ENCODE measurements around the gene LPCAT3.
A peak's percentile ranks its signal among the peaks of the same experiment; 100 is the strongest.

Gene LPCAT3

DNA sequence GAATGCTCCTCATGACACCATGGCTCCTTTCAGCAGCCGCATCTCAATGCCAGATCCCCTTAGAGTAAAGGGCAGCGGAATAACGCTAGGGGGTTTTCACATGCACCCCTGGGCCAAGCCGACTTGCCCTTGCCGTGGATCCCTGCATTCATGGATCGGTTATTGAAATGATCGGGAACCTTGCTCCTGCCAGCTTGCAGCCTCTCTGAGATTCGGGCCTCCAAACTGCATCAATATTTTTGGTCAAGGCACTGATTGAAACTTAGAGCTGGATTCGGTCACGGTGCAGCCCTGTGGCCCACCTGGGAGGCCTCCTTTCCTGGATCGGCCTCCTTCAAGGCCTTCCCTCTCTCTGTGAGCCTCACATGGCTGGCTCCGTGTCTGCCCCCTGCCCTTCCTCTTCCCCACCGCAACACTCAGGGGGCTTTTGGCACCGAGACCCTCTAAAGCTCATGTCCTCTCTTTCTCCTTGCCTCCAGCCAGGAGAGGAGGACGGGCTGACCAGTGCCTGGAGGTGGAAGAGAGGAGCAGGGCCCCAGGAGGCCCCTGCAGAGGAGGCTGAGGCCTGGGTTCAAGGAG is 65.3 kb downstream of the LPCAT3 start:
- no peak for ATAC-seq
- peak; percentile 49 for DNase-seq

DNA sequence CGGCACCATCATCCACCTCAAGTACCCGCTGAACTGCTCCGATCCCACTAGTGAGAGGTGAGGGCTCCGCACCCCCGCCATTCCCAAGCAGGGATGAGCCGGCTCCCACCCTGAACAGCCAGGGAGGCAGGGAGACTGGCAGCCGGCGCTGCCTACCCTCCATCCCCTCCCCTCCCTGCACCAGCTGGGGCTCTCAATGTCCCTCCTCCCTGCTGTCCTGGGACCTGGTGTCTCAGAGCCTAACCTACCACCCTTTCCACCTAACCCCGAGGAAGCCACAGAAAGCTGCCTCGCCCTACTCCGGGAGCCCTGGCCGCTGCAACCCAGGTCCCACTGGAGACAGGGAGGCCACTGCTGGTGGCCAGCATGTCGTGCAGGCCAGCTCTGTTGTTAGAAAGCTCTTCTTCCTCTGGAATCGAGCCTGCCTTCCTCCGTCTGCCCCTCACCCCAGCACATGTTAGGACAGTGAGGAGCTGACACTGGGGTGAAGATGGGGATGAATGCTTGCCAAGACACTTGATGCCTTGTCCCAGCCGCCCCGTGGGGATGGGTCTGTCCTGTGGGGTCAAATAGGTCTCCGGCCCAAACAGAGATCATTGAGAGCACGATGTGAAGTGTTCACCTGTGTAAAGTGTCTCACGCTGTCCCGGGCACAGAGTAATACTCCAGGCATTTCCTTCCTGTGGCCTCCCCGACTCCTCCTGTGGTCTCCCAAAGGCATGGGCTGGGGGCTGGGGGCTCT is 66.0 kb downstream of the LPCAT3 start:
- peak; percentile 39 for DNase-seq

DNA sequence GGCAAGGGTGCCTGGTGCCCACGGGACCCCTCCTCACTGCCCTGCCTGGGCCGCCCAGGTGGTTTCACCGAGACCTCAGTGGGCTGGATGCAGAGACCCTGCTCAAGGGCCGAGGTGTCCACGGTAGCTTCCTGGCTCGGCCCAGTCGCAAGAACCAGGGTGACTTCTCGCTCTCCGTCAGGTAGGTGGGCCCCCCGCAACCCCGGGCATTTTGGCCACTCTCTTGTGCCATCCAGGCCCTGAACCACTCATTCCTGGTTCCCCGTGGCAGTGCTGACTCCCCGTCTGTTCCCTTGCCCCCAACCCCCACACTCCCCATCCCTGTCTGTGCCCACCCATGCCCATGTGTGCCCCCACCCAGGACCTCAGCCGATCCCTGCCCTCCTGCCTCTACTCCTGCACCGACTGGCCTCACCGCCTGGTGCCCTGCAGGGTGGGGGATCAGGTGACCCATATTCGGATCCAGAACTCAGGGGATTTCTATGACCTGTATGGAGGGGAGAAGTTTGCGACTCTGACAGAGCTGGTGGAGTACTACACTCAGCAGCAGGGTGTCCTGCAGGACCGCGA is 66.6 kb downstream of the LPCAT3 start:
- ATAC-seq (no peak), DNase-seq (peak; percentile 51)

More for the DNA sequence above, 66.0 kb downstream of the LPCAT3 start:
- no peak for ATAC-seq

DNA sequence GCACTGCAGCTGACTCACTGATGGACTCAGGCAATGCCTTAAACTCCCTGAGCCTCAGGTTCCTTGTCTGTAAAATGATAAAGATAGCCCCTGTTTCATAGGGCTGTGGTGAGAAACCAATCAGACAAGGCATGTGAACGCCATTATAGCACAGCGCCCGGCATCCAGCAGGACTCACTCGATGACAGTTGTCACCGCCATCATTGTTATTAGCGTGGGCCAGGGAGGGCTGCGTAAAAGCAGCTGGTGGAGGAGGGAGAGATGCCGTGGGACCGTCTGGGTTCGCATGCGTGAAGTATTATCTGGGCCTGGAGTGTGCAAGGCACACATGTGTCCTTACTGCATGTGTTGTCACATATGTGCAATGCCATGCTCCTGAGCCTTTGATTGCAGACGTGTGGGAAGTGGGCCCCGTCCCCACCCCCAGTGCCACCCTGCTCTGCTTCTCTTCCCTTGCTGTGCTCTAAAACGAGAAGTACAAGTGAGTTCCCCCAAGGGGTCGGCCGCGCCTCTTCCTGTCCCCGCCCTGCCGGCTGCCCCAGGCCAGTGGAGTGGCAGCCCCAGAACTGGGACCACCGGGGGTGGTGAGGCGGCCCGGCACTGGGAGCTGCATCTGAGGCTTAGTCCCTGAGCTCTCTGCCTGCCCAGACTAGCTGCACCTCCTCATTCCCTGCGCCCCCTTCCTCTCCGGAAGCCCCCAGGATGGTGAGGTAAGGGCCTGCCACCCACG is 67.3 kb downstream of the LPCAT3 start, which contains the start of gene PTPN6:
TSS of gene PTPN6 (plus strand) at position 546 of the 730 bp plus-strand sequence. CDS start at position 703, 157 bp downstream.
- ATAC-seq (peak; percentile 34), DNase-seq (peak; percentile 81)

DNA sequence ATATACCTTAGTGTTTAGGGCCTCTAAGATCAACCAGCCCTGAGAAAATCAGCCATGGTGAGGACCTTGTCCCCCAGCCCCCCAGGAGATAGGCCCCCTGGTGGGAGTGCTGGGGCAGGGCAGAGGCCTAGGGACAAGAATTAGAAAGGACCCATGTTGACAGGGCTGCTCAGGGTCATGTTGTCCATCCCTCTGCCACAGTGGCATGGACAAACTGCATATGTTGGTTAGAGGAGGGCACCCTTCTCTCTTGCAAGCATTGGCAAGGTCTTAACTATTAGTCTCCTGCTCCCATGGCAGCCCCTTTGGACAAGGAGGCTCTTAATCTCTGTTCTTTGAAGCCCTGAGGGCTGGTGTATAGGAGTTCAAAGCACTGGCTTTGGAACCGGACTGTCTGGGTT is 67.9 kb downstream of the LPCAT3 start:
- no peak for ATAC-seq
- DNase-seq: peak; percentile 62

DNA sequence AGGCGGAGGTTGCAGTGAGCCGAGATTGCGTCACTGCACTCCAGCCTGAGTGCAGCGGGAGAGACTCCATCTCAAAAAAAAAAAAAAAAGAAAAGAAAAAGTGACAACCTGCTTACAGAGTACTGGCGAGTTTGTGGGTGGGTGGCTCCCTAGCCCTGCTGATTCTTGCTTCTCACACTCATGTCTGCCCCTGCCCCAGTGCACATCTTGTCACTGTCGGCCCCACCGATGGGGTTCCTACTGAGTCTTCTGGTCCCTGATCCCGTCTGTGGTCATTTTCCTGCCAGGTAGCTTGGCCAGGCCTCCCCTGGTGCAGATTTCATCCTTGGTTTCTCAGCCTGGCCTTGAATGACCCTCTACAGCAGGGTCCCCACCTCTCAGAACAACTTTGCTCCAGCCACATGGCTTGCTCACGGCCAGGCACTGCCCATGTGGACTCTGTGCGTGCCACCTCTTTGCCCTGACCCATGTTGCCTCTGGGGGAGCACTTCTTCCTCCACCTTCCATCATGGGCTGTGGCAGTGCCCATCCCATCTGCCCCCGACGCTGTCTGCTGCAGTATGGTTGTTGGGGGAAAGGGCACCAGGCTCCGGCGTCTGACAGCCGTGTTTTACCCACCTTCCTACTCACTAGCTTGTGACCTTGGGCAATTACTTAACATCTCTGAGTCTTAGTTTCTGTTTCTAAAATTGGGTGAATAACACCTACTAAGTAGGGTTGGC is 69.2 kb downstream of the LPCAT3 start:
- DNase-seq: peak; percentile 55
- peak; percentile 2 for ATAC-seq

DNA sequence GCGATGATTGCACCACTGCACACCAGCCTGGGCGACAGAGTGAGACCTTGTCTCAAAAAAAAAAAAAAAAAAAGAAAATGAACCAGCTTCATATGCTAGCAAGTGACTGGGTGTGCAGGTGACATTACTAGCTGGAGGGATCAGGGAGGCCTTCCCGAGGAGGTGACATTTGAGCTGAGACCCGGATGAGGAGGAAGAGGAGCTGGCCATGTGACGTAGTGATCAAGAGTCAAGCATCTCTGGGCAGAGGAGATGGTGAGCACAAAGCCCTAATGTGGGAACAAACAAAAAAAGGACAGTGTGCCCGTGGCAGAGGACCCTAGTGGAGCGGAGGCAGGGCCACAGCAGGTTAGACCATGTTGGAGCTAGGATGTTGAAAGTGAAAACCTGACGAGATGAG is 70.7 kb downstream of the LPCAT3 start:
- ATAC-seq (no peak), DNase-seq (no peak)

DNA sequence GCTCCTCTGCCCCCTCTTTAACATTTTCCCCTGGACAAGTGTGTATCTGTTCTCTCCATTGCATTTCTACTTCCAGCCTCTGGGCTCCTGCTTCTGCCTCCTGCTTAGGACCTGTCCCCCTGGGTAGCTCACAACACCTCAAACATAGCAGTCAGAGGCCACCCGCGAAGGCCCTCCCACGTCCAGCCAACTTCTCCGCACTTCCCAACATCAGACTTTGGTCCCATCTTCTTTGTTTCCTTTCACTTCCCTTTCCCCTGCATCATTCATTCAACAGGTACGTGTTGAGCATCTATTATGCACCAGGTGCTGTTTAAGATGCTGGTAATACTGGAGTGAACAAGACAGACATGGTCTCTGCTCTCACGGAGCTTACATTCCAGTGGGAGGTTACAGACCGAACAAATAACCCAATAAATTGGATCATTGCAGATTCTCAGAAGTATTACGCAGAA is 71.3 kb downstream of the LPCAT3 start:
- DNase-seq (no peak), ATAC-seq (no peak)

DNA sequence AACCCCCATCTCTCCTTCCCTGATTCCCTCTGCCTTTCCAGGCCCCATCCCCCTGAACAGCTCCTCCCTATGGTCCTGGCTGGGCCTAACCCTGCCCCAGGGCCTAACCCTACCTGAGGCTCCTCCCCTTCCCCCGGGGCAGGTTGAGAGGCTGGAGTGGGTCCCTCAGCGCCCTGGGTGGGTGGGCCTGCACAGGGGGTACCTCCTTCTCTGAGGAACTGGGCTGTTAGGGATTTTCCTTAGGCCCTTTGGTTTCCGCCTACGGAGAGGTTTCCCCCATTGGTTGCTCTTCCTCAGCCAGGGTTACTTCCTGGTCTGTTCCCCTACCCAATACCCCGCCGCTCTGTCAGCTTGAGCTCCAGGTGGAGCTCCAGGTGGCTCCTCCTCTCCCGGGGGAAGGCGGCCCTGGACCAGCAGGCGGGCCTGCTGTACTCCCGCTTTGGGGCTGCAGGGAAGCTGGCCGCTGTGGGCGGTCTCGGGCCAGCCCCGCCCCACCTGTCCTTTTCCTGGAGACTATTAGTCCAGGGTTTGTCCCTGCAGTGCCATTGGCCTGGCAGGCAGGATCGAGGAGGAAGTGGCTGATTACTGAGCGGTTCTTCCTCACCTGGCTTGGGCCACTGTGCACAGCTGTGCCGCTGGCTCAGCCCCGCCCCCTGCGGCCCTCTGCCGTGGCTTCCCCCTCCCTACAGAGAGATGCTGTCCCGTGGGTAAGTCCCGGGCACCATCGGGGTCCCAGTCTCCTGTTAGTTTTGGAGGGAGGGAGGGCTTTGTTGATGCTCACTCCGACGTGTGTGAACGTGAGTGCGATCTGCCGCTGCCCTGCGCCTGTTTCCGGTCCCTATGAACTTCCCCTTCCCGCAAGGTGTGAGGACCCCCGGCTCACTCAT is 72.0 kb downstream of the LPCAT3 start:
- DNase-seq: peak; percentile 77
- peak; percentile 14 for ATAC-seq

DNA sequence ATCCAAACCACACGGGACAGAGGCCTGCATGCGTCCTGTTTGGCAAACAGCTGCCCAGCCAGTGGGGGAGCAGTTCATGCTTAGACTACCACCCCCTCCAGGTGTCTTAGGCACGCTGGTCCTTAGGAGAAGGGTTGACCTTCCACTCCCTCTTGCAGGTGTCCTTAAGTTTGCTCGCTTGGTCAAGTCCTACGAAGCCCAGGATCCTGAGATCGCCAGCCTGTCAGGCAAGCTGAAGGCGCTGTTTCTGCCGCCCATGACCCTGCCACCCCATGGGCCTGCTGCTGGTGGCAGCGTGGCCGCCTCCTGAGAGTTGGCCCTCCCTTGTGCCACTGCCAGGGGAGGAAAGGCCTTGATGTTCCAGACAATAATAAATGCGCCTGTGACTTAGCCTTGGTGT is 72.7 kb downstream of the LPCAT3 start:
- DNase-seq: no peak
- ATAC-seq: no peak

DNA sequence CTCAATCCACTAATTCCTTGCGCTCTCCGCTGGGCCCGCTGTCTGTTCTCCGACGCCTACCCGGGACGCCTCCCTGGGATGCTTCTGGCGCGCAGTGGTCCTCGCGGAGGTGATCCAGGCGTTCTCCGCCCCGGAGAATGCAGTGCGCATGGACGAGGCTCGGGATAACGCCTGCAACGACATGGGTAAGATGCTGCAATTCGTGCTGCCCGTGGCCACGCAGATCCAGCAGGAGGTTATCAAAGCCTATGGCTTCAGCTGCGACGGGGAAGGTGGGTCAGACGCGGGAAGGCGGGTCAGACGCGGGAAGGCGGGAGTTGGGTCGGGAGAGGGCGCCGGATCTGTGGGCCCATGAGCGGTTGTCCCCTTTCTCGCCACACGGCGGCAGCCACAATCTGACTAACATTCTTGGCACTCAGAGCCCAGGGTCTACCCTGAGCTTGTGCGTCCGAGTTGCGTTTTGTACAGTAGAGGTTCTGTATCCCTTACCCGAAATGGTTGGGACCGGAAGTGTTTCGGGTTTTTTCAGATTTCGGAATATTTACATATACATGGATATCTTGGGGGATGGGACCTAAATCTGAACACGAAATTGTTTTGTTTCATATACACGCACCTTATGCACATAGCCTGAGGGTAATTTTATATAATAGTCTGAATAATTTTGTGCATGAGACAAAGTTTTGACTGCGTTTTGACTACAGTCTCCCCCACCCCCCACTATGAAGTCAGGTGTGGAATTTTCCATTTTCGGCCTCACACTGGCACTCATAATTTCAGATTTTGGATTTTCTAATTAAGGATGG is 73.7 kb downstream of the LPCAT3 start:
- ATAC-seq: peak; percentile 57
- DNase-seq: peak; percentile 89

DNA sequence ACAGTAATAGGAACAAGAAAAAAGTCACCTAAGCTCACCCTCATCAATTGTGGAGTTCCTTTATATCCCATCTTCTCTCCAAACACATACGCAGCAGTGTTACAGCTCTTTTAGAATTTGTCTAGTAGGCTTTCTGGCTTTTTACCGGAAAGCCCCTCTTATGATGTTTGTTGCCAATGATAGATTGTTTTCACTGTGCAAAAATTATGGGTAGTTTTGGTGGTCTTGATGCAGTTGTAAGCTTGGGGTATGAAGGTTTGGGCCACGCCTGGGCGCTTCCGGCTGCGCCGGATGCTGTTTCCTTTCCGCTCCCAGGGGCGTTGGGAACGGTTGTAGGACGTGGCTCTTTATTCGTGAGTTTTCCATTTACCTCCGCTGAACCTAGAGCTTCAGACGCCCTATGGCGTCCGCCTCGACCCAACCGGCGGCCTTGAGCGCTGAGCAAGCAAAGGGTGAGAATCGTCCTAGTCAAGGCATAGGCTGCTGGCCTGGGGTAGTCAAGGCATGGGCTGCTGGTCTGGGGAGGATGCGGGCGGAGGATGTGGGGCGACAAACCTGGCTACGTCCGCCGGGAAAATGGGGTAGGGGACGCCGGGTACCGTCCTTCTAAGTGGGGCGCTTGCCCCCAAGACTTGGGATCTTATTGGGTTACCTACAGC is 74.4 kb downstream of the LPCAT3 start, which contains the start of the genes C12orf57 and RNU7-1:
TSS of gene C12orf57 (plus strand) at position 301 of the 659 bp plus-strand sequence. CDS start at position 401, 100 bp downstream.
TSS of gene RNU7-1 (plus strand) at position 95 of the 659 bp plus-strand sequence.
- DNase-seq: peak; percentile 84
- ATAC-seq: peak; percentile 75

DNA sequence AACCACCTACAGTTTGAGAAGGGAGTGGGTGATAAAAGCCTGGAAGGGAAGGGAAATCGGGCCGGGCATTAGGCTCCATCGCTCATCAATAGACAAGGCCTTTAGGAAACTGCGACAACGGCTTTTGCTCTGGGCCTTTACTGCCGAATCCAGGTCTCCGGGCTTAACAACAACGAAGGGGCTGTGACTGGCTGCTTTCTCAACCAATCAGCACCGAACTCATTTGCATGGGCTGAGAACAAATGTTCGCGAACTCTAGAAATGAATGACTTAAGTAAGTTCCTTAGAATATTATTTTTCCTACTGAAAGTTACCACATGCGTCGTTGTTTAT is 74.9 kb downstream of the LPCAT3 start:
- ATAC-seq: peak; percentile 24
- peak; percentile 72 for DNase-seq

DNA sequence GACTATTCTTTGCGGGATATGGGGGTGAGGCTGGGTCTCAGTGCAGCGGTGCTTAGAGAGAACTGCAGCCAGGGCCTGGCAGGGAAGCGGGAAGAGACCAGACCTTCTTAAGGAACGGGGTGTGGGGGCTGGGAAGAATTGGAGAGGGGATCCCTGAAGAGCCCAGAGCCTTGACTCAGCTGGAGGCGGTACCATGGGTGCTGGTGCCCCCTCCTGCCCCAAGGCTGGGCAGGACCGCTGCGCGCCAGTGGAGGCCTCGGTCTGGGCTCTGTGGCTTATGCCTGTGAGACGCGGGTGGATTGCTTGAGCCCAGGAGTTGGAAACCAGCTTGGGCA is 76.0 kb downstream of the LPCAT3 start:
- no peak for DNase-seq
- ATAC-seq: no peak

DNA sequence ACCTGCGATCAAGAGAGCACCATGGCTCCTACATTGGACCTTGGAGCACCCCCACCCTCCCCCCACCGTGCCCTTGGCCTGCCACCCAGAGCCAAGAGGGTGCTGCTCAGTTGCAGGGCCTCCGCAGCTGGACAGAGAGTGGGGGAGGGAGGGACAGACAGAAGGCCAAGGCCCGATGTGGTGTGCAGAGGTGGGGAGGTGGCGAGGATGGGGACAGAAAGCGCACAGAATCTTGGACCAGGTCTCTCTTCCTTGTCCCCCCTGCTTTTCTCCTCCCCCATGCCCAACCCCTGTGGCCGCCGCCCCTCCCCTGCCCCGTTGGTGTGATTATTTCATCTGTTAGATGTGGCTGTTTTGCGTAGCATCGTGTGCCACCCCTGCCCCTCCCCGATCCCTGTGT is 76.5 kb downstream of the LPCAT3 start:
- ATAC-seq: no peak

DNA sequence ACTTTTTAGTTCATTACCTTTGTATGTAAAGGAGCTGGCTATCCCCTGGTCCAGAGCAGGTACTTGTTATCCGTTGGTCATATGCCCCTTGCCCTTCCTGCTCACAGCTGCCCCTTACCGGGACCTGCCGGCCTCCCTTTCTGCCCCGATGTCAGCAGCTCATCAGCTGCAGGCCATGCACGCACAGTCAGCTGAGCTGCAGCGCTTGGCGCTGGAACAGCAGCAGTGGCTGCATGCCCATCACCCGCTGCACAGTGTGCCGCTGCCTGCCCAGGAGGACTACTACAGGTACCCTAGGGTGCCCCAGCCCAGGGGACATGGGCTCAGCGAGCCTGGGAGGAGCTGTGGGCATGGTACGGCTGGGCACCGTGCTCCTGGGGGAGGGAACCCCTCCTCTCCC is 77.0 kb downstream of the LPCAT3 start:
- ATAC-seq: no peak
- DNase-seq: no peak

More for the DNA sequence above, 76.5 kb downstream of the LPCAT3 start:
- DNase-seq: no peak

DNA sequence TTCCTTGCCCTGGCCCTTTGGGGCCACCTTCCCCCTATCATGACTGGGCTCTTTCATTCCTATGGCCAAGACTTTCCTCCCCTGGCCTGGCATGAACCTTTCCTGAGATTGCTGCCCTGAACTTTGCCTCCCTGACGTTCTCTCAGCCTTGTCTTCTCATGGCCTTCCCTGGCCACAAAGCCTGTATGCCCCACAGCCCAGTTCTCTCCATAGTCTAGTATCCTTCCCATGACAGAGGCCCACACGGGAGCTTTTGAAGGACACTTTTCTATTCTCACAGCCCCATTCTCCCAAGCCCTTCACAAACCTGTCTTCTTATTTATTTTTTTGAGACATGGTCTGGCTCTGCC is 79.1 kb downstream of the LPCAT3 start:
- ATAC-seq (no peak), DNase-seq (no peak)

DNA sequence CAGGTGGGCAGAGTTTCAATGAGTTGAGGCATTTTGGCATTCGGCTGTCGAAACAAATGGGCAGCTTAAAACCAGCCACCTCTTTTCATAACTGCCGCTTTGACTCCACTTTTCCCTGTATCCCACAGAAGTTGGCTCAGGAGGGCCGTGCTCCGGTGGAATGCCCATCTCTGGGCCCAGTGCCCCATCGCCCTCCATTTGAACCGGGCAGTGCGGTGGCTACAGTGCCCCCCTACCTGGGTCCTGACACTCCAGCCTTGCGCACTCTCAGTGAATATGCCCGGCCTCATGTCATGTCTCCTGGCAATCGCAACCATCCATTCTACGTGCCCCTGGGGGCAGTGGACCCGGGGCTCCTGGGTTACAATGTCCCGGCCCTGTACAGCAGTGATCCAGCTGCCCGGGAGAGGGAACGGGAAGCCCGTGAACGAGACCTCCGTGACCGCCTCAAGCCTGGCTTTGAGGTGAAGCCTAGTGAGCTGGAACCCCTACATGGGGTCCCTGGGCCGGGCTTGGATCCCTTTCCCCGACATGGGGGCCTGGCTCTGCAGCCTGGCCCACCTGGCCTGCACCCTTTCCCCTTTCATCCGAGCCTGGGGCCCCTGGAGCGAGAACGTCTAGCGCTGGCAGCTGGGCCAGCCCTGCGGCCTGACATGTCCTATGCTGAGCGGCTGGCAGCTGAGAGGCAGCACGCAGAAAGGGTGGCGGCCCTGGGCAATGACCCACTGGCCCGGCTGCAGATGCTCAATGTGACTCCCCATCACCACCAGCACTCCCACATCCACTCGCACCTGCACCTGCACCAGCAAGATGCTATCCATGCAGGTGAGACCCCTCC is 79.7 kb downstream of the LPCAT3 start:
- ATAC-seq (no peak), DNase-seq (no peak)

All from stimulated activated naive CD8-positive, alpha-beta T cell treated with anti-CD3 and anti-CD28 coated beads, Interleukin-15, Interleukin-2, amounts not matched to agents 100 U/mL and 50 U/mL, for 24 hours (primary cell).